ENCODE data around the gene GJB4.

The GJB4 gene

GRCh38 chr1:34792424-34792823 is 32.9 kb downstream of the GJB4 start:
- no peak for TF ChIP-seq CTCF (conservative IDR thresholded peaks at IDR 0.05; ENCODE audit: low read length)
- DNase-seq (ENCODE audit: low read depth), result no peak
- H3K4me3 ChIP-seq (ENCODE audit: low read length), result no peak overlapping the region

GRCh38 chr1:34792868-34793727 is 33.6 kb downstream of the GJB4 start, which contains the start of gene GJA4:
GJA4 (plus strand) TSS chr1:34792999; CDS start chr1:34794214, 1,215 bp downstream.
- no peak within 1 kb of the TSS for H3K4me3 ChIP-seq (ENCODE audit: low read length)
- DNase-seq (ENCODE audit: low read depth), result no peak
- TF ChIP-seq CTCF (conservative IDR thresholded peaks at IDR 0.05; ENCODE audit: low read length), result no peak

GRCh38 chr1:34794001-34794789 is 34.7 kb downstream of the GJB4 start:
- TF ChIP-seq CTCF (conservative IDR thresholded peaks at IDR 0.05; ENCODE audit: low read length), result no peak
- no peak for DNase-seq (ENCODE audit: low read depth)
- H3K4me3 ChIP-seq (ENCODE audit: low read length), result no peak overlapping the region

GRCh38 chr1:34794790-34795180 is 35.2 kb downstream of the GJB4 start:
- H3K4me3 ChIP-seq (ENCODE audit: low read length), result no peak overlapping the region
- DNase-seq (ENCODE audit: low read depth), result no peak
- no peak for TF ChIP-seq CTCF (conservative IDR thresholded peaks at IDR 0.05; ENCODE audit: low read length)

- no peak for DNase-seq (ENCODE audit: low read depth)
- no peak overlapping the region for H3K4me3 ChIP-seq (ENCODE audit: low read length)
- no peak for TF ChIP-seq CTCF (conservative IDR thresholded peaks at IDR 0.05; ENCODE audit: low read length)
These were observed 36.4 kb downstream of the GJB4 start for GRCh38 chr1:34795916-34796315.

GRCh38 chr1:34796990-34797389 is 37.5 kb downstream of the GJB4 start:
- DNase-seq (ENCODE audit: low read depth), result no peak
- no peak overlapping the region for H3K4me3 ChIP-seq (ENCODE audit: low read length)
- TF ChIP-seq CTCF (conservative IDR thresholded peaks at IDR 0.05; ENCODE audit: low read length), result no peak

Data from AG10803 (cell line).